Heart left ventricle (tissue), 16 donors: Measurements from ENCODE around the gene DOCK2. TPM values are rescaled to one million over a fixed set of nuclear protein-coding genes. Genes with fewer than 3 reads are reported as not detected.

Experiments used
- ATAC-seq, 4 donors: fragments of 200-7000 bp; cut with Tn5 transposase; one replicate each; pipeline ENCODE4 v1.9.1; 2020 to 2022; ENCODE audit warnings: moderate library complexity in 4 of 4, mild to moderate bottlenecking in 3 of 4, moderate number of reproducible peaks in 1 of 4
- DNase-seq, 5 donors: peaks; one replicate each; pipeline ENCODE4 v3.0.0-alpha.2; 2020
- H3K27ac ChIP-seq, 12 donors: fragments of 200-600 bp; sonication (generic) in 4 of 12; one replicate each; pipeline versions ENCODE4 v1.5.0 to v1.8.0; 2016 to 2022; ENCODE audit warnings: mild to moderate bottlenecking in 2 of 12
- H3K27me3 ChIP-seq, 9 donors: fragments of 200-600 bp; sonication (generic) in 2 of 9; one replicate each; pipeline versions ENCODE4 v1.5.1 to v1.8.0; 2016 to 2022; ENCODE audit warnings: mild to moderate bottlenecking in 3 of 9
- H3K36me3 ChIP-seq, 9 donors: fragments of 200-600 bp; sonication (generic) in 2 of 9; one replicate each; pipeline versions ENCODE4 v1.5.0 to v1.8.0; 2018 to 2022; ENCODE audit warnings: mild to moderate bottlenecking in 2 of 9
- H3K4me1 ChIP-seq, 12 donors: fragments of 200-600 bp; sonication (generic) in 4 of 12; one replicate each; pipeline versions ENCODE4 v1.5.0 to v1.8.0; 2016 to 2022; ENCODE audit warnings: mild to moderate bottlenecking in 3 of 12
- H3K4me3 ChIP-seq, 12 donors: fragments of 200-600 bp; sonication (generic) in 4 of 12; one replicate each; pipeline versions ENCODE4 v1.5.0 to v1.8.0; 2017 to 2022; ENCODE audit warnings: mild to moderate bottlenecking in 9 of 12, moderate library complexity in 4 of 12
- H3K9me3 ChIP-seq, 12 donors: fragments of 200-600 bp; sonication (generic) in 4 of 12; one replicate each; pipeline versions ENCODE4 v1.5.0 to v1.8.0; 2016 to 2022; ENCODE audit warnings: mild to moderate bottlenecking in 1 of 12
- CTCF ChIP-seq, 12 donors: fragments of 200-600 bp; sonication (generic) in 4 of 12; IDR thresholded peaks; one replicate each; pipeline versions ENCODE4 v1.5.0 to v1.8.0; 2018 to 2022; ENCODE audit warnings: antibody characterized with exemption in 12 of 12, mild to moderate bottlenecking in 5 of 12
- POLR2A ChIP-seq, 2 donors: fragments of 450-650 bp; IDR thresholded peaks; one replicate each; pipeline ENCODE4 v1.6.1; 2017; ENCODE audit warnings: antibody characterized with exemption in 2 of 2, mild to moderate bottlenecking in 2 of 2, moderate library complexity in 2 of 2
- WGBS, 4 donors: extraction: QIAGEN DNeasy Blood & Tissue Kit in 2 of 4; methylation state at CpG; one replicate each; pipeline versions ENCODE4 v1.1.5 to v1.1.7; 2013 to 2018; 5-methylcytosine and 5-hydroxymethylcytosine counted together
- intact Hi-C, 10 donors: fragments of 100-400 bp; cut with DNase I; formaldehyde crosslinking; loops; one replicate each; pipeline versions ENCODE4 v1.11.1 to v1.14.2; 2022
- polyA plus RNA-seq, 2 donors: library from polyadenylated mRNA; stranded (reverse); fragments of 200-250 nt; gene quantifications; one replicate each; pipeline ENCODE4 v1.2.3, GENCODE V29; 2013
- total RNA-seq, 9 donors: library from RNA; depleted of rRNA in 2 of 9; stranded (reverse); fragments of >200 nt in 2 of 9; fragmentation: NEBNext Ultra II Directional in 3 of 9; extraction: Animal tissue kit (Norgen Biotek cat#: 25700) in 3 of 9; gene quantifications; one replicate each; pipeline versions ENCODE4 v1.1.0 to v1.2.4, GENCODE V29; 2016 to 2023
- donor health status: ischemic (EF 13 %, LVEDD 7.1; RV severe dilation, severe dysfunction).
- donor health status: healthy with polysubstance abuse.
- donor health status: DM: no; HTN: yes; CAD: no.
- donor health status: DM: no; HTN: no; CAD: no.
- donor health status: ischemic (EF 25% LVEDD 6.9; RV normal size, moderate dysfunction).
- donor health status: ischemic (EF 25% LVEDD 5.7; RV mildly dilated, moderate dysfunction).
- donor health status: healthy.
- donor health status: DM: yes; HTN: yes; CAD: no.
- donor health status: ischemic (EF 35%, LVEDD 5.7; RV mildly dilated, moderate dysfunction).
- donor health status: nonischemic (EF 11% LVEDD 7.7; RV severe dilation, severe dysfunction).
- donor health status: DM: yes; HTN: yes; CAD: no.
- donor health status: PGD.
- donor health status: ischemic (EF 29% LVEDD 5.4; RV normal size, mild dysfunction).
- donor health status: nonischemic (EF 23%, LVEDD 6.1; RV moderate dilation, normal function).

Gene DOCK2
- total and polyA plus RNA-seq, 11 donors, result 0.80 to 59.5 (median 4.6) TPM

GRCh38 chr5:170020423-170020822, 383.3 kb downstream of the DOCK2 start:
- intact Hi-C loops, result no loop called here
- peaks cover 0 to 72% (median 0%) of the 10 kb centered on the region in 9 donors for H3K36me3 ChIP-seq
- DNase-seq (no peak), ATAC-seq (no peak)
- WGBS, 4 donors, result 45 to 66% (median 50%) methylated on average over 3 of the region's 3 CpGs
- H3K9me3 ChIP-seq, result no peaks in the 10 kb centered on the region
- H3K4me1 ChIP-seq, result no peaks in the 10 kb centered on the region
- TF ChIP-seq CTCF (IDR thresholded peaks at IDR 0.05), result no peak
- peaks cover 0 to 50% (median 4%) of the 10 kb centered on the region in 9 donors for H3K27me3 ChIP-seq
- no peak overlapping the region for H3K27ac ChIP-seq
- H3K4me3 ChIP-seq, result no peak overlapping the region

GRCh38 chr5:170021506-170021905, 384.4 kb downstream of the DOCK2 start:
- no peak for ATAC-seq
- Histone ChIP-seq H3K4me3 (no peak overlapping the region), H3K4me1 (no peaks in the 10 kb centered on the region), H3K9me3 (no peaks in the 10 kb centered on the region), H3K27ac (no peak overlapping the region), H3K36me3 (peaks cover 0 to 72% (median 0%) of the 10 kb centered on the region in 9 donors), H3K27me3 (peaks cover 0 to 47% (median 4%) of the 10 kb centered on the region in 9 donors)
- DNase-seq, result no peak
- TF ChIP-seq POLR2A (IDR thresholded peaks at IDR 0.05) (no peak), CTCF (IDR thresholded peaks at IDR 0.05) (no peak)
- intact Hi-C loops, result no loop called here
- 40 to 63% (median 58%) methylated on average over 8 of the region's 8 CpGs for WGBS, 4 donors

GRCh38 chr5:170025853-170026252, 388.8 kb downstream of the DOCK2 start:
- TF ChIP-seq CTCF (IDR thresholded peaks at IDR 0.05), result no peak
- TF ChIP-seq POLR2A (IDR thresholded peaks at IDR 0.05), result no peak
- Histone ChIP-seq H3K27me3 (peaks cover 0 to 29% (median 0%) of the 10 kb centered on the region in 9 donors), H3K36me3 (peaks cover 0 to 52% (median 0%) of the 10 kb centered on the region in 9 donors), H3K4me1 (no peaks in the 10 kb centered on the region), H3K9me3 (no peaks in the 10 kb centered on the region), H3K4me3 (no peak overlapping the region), H3K27ac (no peak overlapping the region)
- DNase-seq (no peak), ATAC-seq (no peak)
- intact Hi-C loops, result no loop called here
- 76 to 85% (median 79%) methylated on average over 8 of the region's 8 CpGs for WGBS, 4 donors

DNA sequence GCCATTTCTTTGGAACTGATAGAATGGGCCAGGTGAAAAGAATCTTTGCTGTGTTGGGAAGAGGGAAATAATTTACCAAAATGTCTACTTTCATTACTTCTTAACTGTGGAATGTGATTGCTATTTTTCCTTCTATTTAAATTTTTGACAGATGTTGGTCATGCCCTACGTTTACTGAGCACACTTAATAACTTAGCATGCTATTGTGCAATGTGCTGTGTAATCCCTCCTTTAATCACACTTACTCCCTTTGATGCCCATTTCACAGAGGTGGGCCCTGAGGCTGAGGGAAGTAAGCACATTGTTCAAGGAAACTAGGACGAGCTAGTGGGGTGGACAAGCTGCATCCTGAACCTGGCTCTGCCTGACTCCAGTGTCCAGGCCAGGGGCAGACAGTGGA, 391.0 kb downstream of the DOCK2 start:
- Histone ChIP-seq H3K27ac (no peak overlapping the region), H3K36me3 (peaks cover 0 to 46% (median 0%) of the 10 kb centered on the region in 9 donors), H3K4me1 (no peaks in the 10 kb centered on the region), H3K4me3 (no peak overlapping the region), H3K9me3 (no peaks in the 10 kb centered on the region), H3K27me3 (peaks cover 0 to 8% (median 0%) of the 10 kb centered on the region in 9 donors)
- 40 to 61% (median 56%) methylated on average over 2 of the region's 2 CpGs for WGBS, 4 donors
- TF ChIP-seq CTCF (IDR thresholded peaks at IDR 0.05), result no peak
- no peak for TF ChIP-seq POLR2A (IDR thresholded peaks at IDR 0.05)
- ATAC-seq, result no peak
- intact Hi-C loops, result no loop called here
- no peak for DNase-seq
